HG02938 (cell line): ENCODE measurements around the gene SPAAR.
"Not testable (repeated sequence)": the region's sequence is repeated elsewhere in the genome, so short reads cannot be mapped to it uniquely, and the experiment has no call there.

Experiments used
- ATAC-seq: cut with Tn5 transposase; IDR thresholded peaks from one replicate; pipeline ENCODE4 v1.9.1; 2021; ENCODE audit warnings: mild to moderate bottlenecking, moderate library complexity; ENCODE audit not compliant: unreplicated experiment

SPAAR gene

DNA sequence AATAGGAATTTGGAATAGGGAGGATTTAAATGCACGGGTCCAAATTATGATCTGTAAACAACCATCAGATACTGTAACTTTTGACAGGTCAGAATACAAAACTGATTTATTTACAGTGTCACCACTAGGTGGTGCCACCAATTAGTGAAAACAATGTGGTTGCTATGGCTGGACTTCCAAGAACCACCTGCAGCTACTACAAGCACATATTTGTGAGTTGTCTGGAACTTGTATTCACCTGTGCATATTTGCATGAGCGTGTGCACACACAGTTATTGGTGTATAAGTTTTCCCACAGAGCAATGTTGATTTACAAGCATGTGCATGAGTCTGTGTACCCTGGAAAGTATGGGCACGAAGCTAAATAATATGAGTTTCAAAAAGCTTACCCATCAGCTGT, 6.2 kb upstream of the SPAAR start:
- no peak for ATAC-seq

DNA sequence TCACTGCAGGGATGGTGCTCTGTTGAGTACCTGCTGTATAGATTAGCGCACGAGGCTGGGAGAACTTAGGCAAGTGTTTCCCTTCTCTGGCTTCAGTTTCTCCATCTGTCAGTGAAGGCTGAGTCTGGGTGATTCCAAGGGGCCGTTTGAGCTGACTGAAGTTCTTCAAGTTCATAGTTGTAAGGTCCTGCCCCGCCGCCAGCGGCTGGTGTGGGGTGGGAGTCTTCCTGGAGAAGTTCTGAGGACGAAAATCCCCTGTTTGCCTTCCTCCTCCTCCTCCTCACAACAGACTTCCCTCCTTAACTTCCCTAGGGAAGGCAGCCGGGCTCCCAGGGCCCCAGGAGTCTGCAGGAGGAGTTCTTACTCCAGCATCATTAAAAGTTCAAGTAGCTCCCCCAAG, 5.0 kb upstream of the SPAAR start:
- no peak for ATAC-seq

DNA sequence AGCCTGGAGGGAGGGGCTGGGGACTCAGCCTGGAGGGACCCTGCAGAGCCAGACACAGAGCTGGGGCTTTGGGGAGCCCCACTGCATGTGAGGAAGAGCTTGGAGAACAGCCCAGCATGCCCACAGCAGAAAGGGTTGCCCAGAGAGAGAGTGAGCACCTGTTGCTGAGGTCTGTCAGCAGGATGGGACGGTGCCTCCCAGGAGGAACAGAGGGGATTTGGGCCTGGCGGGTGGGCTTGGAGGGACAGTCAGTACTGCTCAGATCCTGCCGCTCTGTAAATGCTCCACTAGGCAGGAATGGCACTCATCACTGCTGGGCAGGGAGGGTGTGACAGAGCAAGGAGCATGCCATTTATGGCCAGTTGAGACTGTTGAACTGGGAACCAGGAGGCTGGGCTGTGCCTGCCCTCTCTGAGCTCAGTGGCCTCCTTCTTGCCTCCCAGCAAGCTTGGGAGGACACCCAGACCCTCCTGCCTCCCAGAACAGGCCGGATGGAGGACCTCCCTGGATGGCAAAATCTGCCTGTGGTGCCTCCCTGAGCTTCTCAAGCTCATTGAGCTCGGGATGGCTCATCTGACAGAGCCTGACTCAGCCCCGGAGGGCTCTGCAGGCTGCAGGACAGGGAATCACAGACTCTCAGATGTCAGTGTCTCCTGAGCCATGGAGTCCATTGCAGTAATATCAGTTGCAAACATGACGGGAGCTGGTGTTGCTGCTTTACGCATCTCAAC, 4.1 kb upstream of the SPAAR start:
- no peak for ATAC-seq

DNA sequence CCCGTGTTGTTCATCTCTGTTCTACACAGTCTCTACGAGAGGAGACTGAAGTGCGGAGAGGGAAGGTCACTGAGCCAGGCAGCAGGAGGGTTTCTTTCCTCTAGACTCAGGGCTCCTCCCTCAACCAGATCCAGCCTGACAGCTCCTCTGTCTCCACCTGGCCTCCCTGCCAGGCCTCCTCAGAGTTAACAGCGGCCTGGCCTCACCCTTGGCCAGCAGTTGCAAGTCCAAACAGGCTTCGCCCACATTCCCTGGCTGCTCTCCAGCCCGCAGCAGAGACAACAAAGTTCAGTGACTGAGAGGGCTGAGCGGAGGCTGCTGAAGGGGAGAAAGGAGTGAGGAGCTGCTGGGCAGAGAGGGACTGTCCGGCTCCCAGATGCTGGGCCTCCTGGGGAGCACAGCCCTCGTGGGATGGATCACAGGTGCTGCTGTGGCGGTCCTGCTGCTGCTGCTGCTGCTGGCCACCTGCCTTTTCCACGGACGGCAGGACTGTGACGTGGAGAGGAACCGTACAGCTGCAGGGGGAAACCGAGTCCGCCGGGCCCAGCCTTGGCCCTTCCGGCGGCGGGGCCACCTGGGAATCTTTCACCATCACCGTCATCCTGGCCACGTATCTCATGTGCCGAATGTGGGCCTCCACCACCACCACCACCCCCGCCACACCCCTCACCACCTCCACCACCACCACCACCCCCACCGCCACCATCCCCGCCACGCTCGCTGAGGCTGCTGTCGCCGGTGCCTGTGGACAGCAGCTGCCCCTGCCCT, 3.2 kb upstream of the SPAAR start, which contains the start of gene HRCT1:
Gene HRCT1 (plus strand): TSS at position 291 of the 768 bp plus-strand sequence. CDS start 86 bp downstream, at position 377.
- no peak for ATAC-seq

DNA sequence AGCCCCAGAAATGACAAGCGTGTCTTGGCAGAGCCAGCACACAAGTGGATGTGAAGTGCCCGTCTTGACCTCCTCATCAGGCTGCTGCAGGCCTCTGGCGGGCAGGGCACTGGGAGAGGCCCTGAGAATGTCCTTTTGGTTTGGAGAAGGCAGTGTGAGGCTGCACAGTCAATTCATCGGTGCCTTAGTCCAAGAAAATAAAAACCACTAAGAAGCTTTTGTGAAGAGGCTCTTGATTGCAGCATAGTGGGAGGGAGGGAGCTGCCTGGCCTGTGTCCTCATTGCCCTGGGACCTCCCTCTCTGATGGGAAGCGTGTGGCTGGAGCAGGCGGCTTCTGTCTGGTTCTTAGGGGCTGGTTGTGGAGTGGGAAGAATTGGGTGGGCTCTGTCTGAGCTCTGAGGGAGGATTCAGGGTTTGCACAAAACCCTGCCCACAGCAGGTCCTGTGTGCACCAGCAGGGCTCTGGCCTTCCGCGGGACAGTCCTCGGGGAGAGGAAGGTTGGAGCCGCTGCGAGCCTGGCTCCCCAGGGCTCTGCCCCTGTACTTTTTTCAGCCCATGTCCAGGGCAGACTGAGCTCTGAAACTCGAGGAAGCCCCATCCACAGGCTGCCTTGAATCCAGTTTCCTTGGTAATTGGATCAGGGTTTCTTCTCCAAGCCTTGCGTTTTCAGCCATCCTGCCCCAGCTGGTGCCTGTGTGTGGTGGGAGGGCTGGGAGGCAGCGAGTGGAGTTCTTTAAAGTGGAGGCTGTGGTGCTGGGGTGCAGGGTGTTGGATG, 2.2 kb upstream of the SPAAR start:
- no peak for ATAC-seq

DNA sequence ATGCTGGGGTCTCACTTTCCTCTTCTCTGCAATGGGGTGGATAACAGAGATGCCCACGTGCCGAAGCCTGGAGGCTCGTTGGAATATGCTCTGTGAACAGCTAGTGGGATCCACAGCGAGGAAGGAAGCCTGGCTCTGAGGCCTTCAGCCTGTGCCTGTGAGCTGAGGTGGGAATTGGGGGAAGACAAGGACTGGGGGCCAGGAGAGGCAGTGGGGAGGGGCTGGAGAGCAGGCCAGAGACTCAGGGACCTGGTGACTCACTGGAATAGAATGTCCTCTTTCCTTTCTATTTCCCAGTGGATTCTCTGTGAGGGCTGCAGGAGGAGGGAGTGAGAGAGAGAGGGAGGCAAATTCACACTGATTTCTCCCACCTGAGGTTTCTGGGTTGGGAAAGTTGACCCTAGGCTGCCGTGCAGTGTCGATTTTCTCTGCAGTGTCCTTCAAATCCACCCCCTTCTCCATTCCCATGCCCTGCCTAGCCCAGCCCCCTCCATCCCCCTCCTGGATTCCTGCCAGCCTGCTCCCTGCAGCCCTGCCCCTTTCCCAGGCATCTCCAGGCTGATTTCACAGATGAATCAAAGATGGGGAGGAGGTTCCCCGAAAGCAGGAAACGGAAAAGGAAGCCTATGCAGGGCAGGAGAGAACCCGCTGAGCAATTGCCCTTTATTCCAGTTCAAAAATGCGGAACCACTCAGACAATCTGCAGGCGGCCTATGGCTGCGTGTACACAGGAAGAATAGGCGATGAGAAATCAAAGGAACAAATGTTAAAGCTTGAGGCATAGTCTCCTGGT, 1.4 kb upstream of the SPAAR start:
- no peak for ATAC-seq

DNA sequence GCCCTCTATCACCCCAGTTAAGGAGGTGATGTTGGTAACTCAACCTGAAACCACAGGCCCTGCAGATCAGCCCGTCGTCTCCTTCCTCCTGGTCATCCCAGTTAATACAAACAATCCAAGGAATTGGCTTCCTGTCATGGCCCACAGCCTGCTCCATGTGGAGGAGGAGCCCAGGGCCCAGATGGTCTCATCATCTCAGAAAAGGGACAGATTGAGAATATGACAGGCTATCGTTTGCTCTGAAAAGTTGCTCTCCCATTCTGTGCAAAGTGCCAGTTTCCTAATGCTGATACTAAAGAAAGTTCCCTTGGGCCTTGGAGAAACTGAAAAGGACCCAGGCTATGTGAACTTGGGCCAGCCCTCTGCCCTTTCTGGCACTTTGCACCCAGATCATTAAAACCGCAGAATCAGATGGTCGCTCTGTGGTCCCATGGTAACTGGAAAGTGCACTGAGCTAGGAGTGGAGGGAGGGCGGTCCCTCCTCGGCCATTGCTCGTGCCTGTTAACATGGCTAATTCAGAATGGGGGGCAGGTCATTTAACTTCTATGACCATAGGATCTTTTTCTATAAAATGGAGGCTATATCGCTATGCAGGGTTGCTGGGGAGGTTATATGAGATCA, 675 bp upstream of the SPAAR start:
- ATAC-seq: no peak

DNA sequence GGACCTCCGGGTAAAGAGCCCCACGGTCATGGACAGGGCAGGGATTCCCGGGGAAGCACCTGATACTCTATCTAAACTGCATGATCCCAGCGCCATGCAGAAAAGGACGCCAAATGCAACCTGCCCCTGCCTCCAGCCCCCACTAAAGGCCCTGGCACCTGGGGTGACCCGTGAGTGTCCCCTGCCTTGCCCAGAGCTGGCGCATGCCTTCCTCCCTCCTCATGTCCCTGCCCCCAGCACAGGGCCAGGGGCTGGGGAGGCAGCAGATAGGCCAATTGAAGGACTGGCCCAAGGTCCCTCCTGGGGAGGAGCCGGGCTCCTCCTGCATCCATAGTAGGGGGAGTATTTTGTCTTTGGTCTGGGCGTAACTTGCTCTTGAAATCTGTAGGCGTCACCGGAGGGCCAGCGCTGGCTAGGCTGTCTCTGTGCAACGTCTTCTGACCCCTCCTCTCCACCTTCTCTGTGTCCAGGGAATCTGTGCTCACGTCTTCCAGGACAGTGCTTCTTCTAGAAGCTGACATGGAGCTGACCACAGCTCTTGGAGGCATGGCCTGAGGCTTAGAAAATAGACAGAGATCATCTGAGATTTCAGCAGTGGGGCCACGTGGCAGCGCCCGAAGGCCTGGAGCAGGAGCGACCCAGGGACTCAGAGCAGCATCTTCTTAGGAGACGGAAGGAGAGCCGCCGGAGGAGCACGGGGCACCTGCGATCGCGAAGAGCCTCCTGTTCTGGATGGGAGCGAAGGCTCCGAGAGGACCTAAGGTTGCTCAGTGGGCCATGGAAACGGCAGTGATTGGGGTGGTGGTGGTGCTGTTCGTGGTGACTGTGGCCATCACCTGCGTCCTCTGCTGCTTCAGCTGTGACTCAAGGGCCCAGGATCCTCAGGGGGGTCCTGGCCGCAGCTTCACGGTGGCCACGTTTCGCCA, 660 bp downstream of the SPAAR start:
- ATAC-seq: no peak

DNA sequence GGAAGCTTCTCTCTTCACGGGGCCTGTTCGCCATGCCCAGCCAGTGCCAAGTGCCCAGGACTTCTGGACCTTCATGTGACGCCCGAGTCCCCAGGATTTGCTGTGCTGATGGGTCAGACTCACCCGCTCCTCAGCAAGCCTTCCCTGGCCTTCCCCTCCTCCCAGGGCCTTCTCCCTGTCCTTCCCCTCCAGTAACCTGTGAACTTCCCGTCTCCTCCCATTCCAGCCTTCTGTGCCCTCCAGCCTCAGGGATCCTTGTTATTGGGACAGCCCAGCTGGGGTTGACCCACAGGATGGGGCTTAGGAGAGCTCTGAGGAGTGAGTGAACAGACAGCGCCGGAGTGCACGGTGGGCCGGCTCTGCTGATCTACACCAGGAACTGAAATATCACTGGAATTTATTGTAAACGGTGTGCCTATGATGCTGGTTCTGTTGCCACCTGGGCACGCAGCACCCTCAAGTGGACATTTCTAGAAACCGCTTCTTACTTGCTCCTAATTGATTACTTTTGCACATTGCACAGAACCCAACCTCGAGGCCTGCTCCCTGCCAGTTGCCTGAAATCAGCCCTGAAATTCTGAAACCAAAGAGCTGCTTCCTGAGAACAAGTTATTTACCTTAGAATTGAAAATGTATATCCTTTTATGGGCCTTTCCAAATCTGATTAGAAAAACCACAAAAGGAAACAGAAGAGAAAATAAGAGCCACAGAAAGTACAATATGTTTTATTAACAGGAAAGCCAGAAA, 1.5 kb downstream of the SPAAR start:
- no peak for ATAC-seq

DNA sequence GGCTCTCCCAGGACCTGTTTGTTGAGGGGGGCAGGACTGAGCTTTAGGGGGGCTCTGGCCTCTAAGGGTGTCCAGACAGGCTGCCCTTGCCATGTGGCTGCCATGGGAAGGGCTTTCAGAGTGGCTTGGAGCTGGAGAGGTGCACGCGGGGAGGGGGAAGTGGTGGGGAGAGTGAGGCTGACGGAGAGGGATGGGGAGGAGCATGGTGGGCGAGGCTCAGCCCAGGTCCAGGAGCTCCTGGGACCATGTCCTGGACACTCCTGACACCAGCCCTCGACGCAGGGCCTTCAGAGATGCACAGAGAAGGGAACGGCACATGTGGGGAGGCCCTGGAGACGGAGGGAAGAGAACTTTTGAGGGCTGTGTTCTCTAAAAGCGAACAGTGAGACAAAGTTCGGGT, 2.4 kb downstream of the SPAAR start:
- ATAC-seq: no peak

DNA sequence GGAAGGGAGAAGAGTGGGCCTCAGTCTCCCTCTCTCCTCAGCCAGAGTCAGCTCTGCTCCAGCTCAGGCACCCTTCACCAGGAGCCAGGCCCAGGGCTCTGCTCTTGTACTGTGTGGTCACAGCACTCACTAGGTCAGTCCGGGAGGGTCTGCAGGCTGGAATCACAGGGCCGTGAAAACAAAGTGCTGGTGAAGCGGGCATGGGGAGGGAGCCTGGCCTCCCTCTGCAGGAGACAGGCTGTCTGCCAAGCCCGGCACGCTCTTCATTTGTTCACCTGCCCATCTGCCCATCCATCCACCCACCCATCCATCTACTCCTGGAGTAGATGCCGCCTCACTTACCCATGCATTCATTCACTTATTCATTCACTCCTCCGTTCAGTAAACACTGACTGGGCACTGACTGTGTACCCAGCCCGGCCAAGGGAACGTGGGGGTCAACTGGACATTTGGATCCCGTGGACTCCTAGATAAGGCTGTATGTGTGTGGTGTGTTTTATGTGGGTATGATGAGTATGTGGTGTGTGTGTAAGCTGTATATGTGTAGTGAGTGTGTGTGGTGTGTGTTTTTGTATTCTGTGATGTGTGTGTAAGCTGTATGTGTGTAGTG, 3.6 kb downstream of the SPAAR start:
- ATAC-seq: no peak

DNA sequence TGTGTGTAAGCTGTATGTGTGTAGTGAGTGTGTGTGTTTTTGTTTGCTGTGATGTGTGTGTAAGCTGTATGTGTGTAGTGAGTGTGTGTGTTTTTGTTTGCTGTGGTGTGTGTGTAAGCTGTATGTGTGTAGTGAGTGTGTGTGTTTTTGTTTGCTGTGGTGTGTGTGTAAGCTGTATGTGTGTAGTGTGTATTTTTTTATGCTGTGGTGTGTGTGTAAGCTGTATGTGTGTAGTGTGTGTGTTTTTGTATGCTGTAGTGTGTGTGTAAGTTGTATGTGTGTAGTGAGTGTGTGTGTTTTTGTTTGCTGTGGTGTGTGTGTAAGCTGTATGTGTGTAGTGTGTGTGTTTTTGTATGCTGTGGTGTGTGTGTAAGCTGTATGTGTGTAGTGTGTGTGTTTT, 4.1 kb downstream of the SPAAR start:
- ATAC-seq: not testable (repeated sequence)

DNA sequence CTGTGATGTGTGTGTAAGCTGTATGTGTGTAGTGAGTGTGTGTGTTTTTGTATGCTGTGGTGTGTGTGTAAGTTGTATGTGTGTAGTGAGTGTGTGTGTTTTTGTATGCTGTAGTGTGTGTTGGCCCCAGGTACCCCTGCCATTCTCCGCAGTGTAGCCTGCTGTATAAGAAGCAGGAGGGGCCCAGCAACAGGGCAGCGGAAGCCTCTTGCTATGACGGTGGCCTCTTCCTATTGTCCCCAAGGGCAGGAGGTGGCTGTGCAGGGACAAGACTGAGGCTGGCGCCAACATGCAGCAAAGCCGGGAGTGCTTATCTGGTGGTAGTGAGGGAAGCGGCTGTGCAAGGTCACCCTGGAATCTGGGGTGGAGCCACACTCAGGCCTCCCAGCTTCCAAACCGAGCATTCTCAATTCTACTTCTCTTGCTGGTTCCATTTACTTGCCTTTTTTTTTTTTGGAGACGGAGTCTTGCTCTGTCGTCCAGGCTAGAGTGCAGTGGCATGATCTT, 5.1 kb downstream of the SPAAR start:
- ATAC-seq: no peak

DNA sequence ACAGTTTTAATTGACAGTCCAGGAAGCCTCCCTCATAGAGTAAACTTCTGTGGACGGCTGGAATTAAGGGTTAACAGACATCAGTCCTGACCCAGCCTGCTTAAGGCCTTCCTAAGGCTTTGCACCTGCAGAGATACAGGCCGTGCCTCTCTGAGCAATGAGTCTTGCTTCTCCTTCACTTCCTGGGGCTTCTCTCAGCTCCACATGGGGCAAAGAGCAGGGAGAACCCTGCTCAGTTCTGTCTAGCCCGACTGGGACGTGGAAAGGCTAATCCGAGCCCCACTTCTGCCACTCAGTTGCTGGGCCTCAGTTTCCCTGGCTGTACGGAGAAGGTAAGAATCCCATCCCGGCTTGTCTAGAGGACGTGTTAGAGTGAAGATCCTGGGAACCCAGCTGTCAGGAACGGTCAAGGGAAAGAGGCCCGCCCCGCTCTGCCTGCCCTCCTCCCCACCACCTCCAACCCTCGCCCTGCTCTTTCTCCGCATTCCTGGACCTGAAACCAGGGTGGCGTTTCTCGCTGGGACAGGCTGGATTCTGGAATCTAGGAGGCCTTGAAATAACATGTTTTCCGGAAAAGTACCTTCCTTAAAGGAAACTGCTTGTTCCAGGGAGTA, 6.5 kb downstream of the SPAAR start:
- no peak for ATAC-seq

DNA sequence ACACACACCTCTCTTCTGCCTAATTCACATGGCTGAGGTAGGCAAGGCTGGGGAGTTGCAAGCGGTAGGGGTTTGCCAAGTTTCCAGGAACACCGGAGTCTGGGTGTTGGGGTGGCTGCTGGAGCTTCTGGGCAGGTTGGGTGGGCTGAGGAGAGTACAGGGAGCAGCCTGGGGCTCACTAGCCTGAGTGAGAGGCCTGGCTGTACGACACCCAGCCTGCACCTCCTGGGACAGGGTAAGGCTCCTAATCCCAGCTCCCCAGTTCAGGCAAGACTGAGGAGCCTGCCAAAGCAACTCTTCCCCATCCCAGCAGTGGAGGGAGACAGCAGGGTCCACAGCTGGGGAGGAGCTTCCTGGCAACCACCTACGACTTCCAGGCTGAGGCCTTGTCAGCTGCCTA, 8.0 kb downstream of the SPAAR start:
- no peak for ATAC-seq

DNA sequence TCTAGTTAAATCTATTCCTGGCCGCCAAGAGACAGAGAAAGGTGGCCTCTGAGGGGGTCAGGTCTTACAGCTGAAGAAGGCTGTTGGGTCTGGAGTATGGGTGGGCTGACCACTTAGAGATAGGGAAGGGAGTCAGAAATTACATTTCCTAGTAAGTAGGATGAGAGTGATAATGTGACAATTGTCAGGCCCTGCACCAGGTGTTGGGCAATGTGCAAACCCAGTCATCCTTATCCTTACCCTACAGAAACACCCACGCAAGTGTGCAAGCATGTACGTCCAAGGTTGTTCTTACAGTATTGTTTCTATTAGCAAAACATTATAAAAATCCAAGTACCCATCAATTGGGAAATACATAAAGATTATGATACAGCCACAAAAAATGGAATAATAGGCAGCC, 9.5 kb downstream of the SPAAR start:
- ATAC-seq: no peak

DNA sequence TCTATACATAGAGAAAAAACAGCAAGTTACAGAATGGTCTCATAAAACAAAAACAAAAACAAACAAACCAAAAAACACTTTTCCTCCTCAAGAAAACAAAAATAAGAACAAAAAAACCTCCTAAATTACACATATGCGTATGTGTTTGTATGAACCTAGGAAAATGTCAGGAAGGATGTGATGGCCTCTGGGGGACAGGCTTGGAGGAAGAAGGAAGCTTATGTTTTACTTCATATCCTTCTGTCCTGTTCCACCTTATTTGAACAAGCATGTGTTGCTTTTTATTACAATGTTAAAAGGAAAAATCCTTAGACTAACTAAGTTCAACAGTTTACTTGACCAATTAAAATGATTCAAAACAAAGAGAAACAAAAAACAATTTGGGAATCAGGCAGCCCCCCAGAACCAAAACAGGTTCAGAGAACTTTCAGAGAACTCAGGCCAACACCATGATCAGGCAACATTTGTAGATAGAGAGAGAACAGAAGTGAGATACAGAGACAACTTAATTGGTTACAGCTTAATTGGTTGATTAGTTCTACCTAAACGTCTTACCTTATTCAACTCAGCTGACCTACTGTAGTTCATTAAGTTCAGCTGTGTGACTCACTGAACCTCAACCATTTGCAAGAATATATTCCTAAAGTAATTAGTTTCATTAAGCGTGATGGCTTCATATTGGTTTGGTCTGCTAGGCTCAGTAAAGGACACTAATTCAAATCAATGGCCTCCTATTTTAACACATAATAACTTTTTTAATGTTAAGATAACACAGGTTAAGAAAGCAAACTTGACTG, 10.1 kb downstream of the SPAAR start:
- no peak for ATAC-seq
